PC-3 (cell line): Measurements from ENCODE around the gene AFDN. TPM values are rescaled to one million over a fixed set of nuclear protein-coding genes. Genes with fewer than 3 reads are reported as not detected.

ENCODE experiments used
- ATAC-seq: fragments of 200-7000 bp; cut with Tn5 transposase; 2 replicates; pipeline ENCODE4 v1.9.1; 2020; ENCODE audit warnings: mild to moderate bottlenecking, moderate library complexity
- BruUV-seq: library from RNA; stranded (reverse); fragments of 400-500 nt; replicated peaks from 2 replicates; lab custom pipeline; 2021; lab: Mats Ljungman, UMichigan
- CTCF ChIA-PET: fragments of 300-600 bp; sonication (Branson Sonifier 250); formaldehyde crosslinking; loops from one replicate; lab custom pipeline; 2022; ENCODE audit warnings: antibody characterized with exemption; lab: Charles Lee
- POLR2A ChIA-PET: fragments of 300-600 bp; sonication (Branson Sonifier 250); formaldehyde crosslinking; loops from one replicate; lab custom pipeline; 2022; ENCODE audit warnings: antibody characterized with exemption; ENCODE audit not compliant: unreplicated experiment; lab: Charles Lee
- DNase-seq: peaks from one replicate; pipeline ENCODE4 v3.0.0-alpha.2; 2015
- H2AFZ ChIP-seq: fragments of 300-600 bp; sonication (generic); 2 replicates; pipeline ENCODE4 v1.6.0; 2016; ENCODE audit warnings: antibody characterized with exemption, low read length
- H3F3A ChIP-seq: fragments of 300-600 bp; sonication (generic); one replicate; pipeline ENCODE4 v1.6.0; 2017; ENCODE audit warnings: antibody characterized with exemption, low read length, control low read depth, mild to moderate bottlenecking; ENCODE audit not compliant: unreplicated experiment
- H3K27ac ChIP-seq: fragments of 300-600 bp; sonication (generic); 2 replicates; pipeline ENCODE4 v1.5.1; 2016; ENCODE audit warnings: mild to moderate bottlenecking, low read length
- H3K27me3 ChIP-seq: fragments of 300-600 bp; sonication (generic); 2 replicates; pipeline ENCODE4 v1.6.1; 2016; ENCODE audit warnings: low read length, mixed read lengths
- H3K36me3 ChIP-seq: fragments of 300-600 bp; sonication (generic); 2 replicates; pipeline ENCODE4 v1.6.1; 2016; ENCODE audit warnings: low read depth, mixed run types, low read length, mixed read lengths
- H3K4me1 ChIP-seq: fragments of 300-600 bp; sonication (generic); 2 replicates; pipeline ENCODE4 v1.5.1; 2016; ENCODE audit warnings: low read length; ENCODE audit not compliant: insufficient read depth
- H3K4me2 ChIP-seq: fragments of 300-600 bp; sonication (generic); 2 replicates; pipeline ENCODE4 v1.6.0; 2016; ENCODE audit warnings: low read length
- H3K4me3 ChIP-seq: fragments of 300-600 bp; sonication (generic); 2 replicates; pipeline ENCODE4 v1.5.1; 2016; ENCODE audit warnings: mild to moderate bottlenecking, low read length, mixed read lengths
- H3K79me2 ChIP-seq: fragments of 300-600 bp; sonication (generic); 2 replicates; pipeline ENCODE4 v1.6.1; 2017; ENCODE audit warnings: low read length, mixed read lengths
- H3K9ac ChIP-seq: fragments of 300-600 bp; sonication (generic); 2 replicates; pipeline ENCODE4 v1.6.0; 2016; ENCODE audit warnings: mild to moderate bottlenecking, low read length
- H3K9me2 ChIP-seq: fragments of 300-600 bp; sonication (generic); replicated peaks from 2 replicates; pipeline ENCODE4 v1.6.1; 2016; ENCODE audit warnings: mixed run types, low read length, mixed read lengths
- H3K9me3 ChIP-seq: fragments of 300-600 bp; sonication (generic); 2 replicates; pipeline ENCODE4 v1.6.1; 2016; ENCODE audit warnings: low read length, mixed read lengths
- H4K20me1 ChIP-seq: fragments of 300-600 bp; sonication (generic); 2 replicates; pipeline ENCODE4 v1.6.1; 2016; ENCODE audit warnings: low read length, mixed read lengths
- CTCF ChIP-seq: fragments of 300-600 bp; sonication (generic); conservative IDR thresholded peaks from 2 replicates; pipeline ENCODE4 v1.5.1; 2017; ENCODE audit warnings: antibody characterized with exemption, low read depth, mild to moderate bottlenecking, low read length
- EZH2 ChIP-seq: fragments of 300-600 bp; sonication (generic); IDR thresholded peaks from one replicate; pipeline ENCODE4 v1.6.1; 2017; ENCODE audit warnings: antibody characterized with exemption, mild to moderate bottlenecking, low read length; ENCODE audit not compliant: unreplicated experiment
- EZH2phosphoT487 ChIP-seq: fragments of 300-600 bp; sonication (generic); IDR thresholded peaks from 2 replicates; pipeline ENCODE4 v1.6.1; 2018; ENCODE audit warnings: mild to moderate bottlenecking, antibody characterized with exemption, low read length, borderline replicate concordance
- intact Hi-C: fragments of 100-400 bp; cut with micrococcal nuclease; formaldehyde crosslinking; loops from 2 replicates; pipeline ENCODE4 v1.9.0; 2023
- total RNA-seq: library from RNA; depleted of rRNA; stranded (reverse); fragments of >200 nt; gene quantifications from 2 replicates; pipeline ENCODE4 v1.2.3, GENCODE V29; 2014

AFDN gene
- total RNA-seq, 1 experiment from 2014 or later, result 37.1 TPM

- Histone ChIP-seq H3K9me3 (no peaks in the 10 kb centered on the region), H3K9ac (no peak overlapping the region), H3K27me3 (peaks cover 18% of the 10 kb centered on the region; the same call in 1 of the 2 replicates), H3K36me3 (no peaks in the 10 kb centered on the region), H3K4me1 (no peaks in the 10 kb centered on the region), H3K4me3 (no peak overlapping the region), H3K79me2 (no peaks in the 10 kb centered on the region), H4K20me1 (no peaks in the 10 kb centered on the region), H2AFZ (no peak overlapping the region), H3K27ac (no peak overlapping the region), H3F3A (no peaks in the 10 kb centered on the region), H3K9me2 (no peaks in the 10 kb centered on the region), H3K4me2 (no peak overlapping the region)
- no TSS peak for BruUV-seq
- ATAC-seq (no peak), DNase-seq (no peak)
- ChIA-PET POLR2A (no interaction called here), CTCF (no interaction called here)
- intact Hi-C loops, result no loop called here
- no peak for TF ChIP-seq CTCF
- no peak for TF ChIP-seq EZH2
- no peak for TF ChIP-seq EZH2phosphoT487
These were observed 190.9 kb downstream of the AFDN start for GRCh38 chr6:168017629-168018028.

DNA sequence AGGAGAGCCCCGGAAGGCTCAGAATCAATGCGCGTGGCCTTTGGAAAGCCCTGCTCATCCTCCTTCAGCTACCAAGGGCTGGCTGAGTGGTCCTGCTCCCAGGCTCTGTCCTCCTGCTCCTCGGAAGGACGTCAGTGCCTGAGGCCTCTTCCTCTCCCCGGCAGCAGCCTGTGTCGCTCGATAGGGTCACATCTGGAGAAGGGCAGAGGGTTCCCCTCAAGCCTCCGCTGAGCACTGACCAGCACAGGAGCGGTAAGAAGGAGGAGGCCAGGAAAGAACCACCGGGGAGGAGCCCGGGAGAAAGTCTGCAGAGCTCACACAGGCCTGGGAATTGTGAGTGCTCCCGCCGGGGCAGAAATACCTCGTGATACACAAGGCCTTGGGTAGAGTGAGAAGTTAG lies 192.0 kb downstream of the AFDN start:
- Histone ChIP-seq H3K9me2 (no peaks in the 10 kb centered on the region), H3K9me3 (no peaks in the 10 kb centered on the region), H3K9ac (no peak overlapping the region), H3K27ac (no peak overlapping the region), H3F3A (no peaks in the 10 kb centered on the region), H2AFZ (no peak overlapping the region), H4K20me1 (no peaks in the 10 kb centered on the region), H3K79me2 (no peaks in the 10 kb centered on the region), H3K4me1 (no peaks in the 10 kb centered on the region), H3K4me3 (no peak overlapping the region), H3K4me2 (no peak overlapping the region), H3K27me3 (peaks cover 18% of the 10 kb centered on the region; the same call in 1 of the 2 replicates), H3K36me3 (no peaks in the 10 kb centered on the region)
- DNase-seq (no peak), ATAC-seq (no peak)
- ChIA-PET POLR2A (no interaction called here), CTCF (no interaction called here)
- intact Hi-C loops, result no loop called here
- TF ChIP-seq CTCF, result no peak
- no peak for TF ChIP-seq EZH2phosphoT487
- TF ChIP-seq EZH2, result no peak
- no TSS peak for BruUV-seq

GRCh38 chr6:168020242-168020641 lies 193.5 kb downstream of the AFDN start:
- no peak overlapping the region for H2AFZ ChIP-seq
- H3K27me3 ChIP-seq, result peaks cover 18% of the 10 kb centered on the region; the same call in 1 of the 2 replicates
- no peaks in the 10 kb centered on the region for H3K9me2 ChIP-seq
- no peaks in the 10 kb centered on the region for H3K36me3 ChIP-seq
- H3K27ac ChIP-seq, result no peak overlapping the region
- H3K9me3 ChIP-seq, result no peaks in the 10 kb centered on the region
- H4K20me1 ChIP-seq, result no peaks in the 10 kb centered on the region
- intact Hi-C loops, result no loop called here
- no peak overlapping the region for H3K9ac ChIP-seq
- H3K4me3 ChIP-seq, result no peak overlapping the region
- ATAC-seq (no peak), DNase-seq (no peak)
- peaks cover 7% of the 10 kb centered on the region for H3K4me1 ChIP-seq
- CTCF ChIA-PET, result no interaction called here
- no peaks in the 10 kb centered on the region for H3K79me2 ChIP-seq
- no peak for TF ChIP-seq EZH2
- TF ChIP-seq EZH2phosphoT487, result no peak
- no peak for TF ChIP-seq CTCF
- H3K4me2 ChIP-seq, result no peak overlapping the region
- H3F3A ChIP-seq, result no peaks in the 10 kb centered on the region
- no TSS peak for BruUV-seq
- POLR2A ChIA-PET, result no interaction called here
